Gastroesophageal sphincter (tissue), 3 donors: ENCODE measurements around the gene R3HCC1L.

ENCODE experiments used
- POLR2A ChIP-seq, 2 donors: fragments of 450-650 bp; IDR thresholded peaks; one replicate each; pipeline ENCODE4 v1.6.1; 2017; ENCODE audit warnings: antibody characterized with exemption in 2 of 2, mild to moderate bottlenecking in 2 of 2, moderate library complexity in 1 of 2
- POLR2AphosphoS5 ChIP-seq: sonication (generic); formaldehyde crosslinking; IDR thresholded peaks from one replicate; pipeline ENCODE4 v1.6.1; 2017; ENCODE audit warnings: antibody characterized with exemption
- TF ChIP-seq, protein P1 (sequence below), 4 experiments: fragments of 200-600 bp in 2 of 4; fragments of 450-650 bp in 2 of 4; sonication (generic) in 1 of 4; IDR thresholded peaks; one replicate each; pipeline ENCODE4 v1.5.1; 2017 to 2019; ENCODE audit warnings: antibody characterized with exemption in 4 of 4, mild to moderate bottlenecking in 2 of 4, moderate library complexity in 2 of 4

DNA sequence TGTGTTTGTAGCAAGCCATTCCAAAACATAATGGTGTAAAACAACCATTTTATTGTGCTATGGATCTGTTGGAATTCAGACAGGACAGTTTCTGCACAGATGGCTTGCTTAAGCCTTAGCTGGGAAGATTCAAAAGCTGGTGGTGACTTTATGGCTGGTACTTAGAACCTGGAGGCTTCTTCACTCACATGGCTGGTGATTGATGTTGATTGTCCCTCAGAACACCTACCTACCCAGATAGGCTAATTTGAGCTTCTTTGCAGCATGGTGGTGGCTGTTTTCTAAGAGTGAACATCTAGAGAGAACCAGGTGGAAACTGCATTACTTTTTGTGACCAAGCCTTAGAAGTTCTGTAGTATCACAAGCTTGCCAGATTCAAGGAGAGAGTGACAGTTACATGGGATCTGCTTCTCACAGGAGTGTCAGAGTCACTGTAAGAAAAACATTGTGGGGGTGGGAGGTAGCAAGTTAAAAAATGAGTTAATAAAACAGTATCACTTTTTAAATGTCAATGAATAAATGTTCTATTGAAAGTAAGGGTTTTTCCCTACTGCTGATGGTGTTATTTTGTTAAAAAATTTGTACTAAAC lies 7.1 kb downstream of the R3HCC1L start:
- TF ChIP-seq, protein P1, sequence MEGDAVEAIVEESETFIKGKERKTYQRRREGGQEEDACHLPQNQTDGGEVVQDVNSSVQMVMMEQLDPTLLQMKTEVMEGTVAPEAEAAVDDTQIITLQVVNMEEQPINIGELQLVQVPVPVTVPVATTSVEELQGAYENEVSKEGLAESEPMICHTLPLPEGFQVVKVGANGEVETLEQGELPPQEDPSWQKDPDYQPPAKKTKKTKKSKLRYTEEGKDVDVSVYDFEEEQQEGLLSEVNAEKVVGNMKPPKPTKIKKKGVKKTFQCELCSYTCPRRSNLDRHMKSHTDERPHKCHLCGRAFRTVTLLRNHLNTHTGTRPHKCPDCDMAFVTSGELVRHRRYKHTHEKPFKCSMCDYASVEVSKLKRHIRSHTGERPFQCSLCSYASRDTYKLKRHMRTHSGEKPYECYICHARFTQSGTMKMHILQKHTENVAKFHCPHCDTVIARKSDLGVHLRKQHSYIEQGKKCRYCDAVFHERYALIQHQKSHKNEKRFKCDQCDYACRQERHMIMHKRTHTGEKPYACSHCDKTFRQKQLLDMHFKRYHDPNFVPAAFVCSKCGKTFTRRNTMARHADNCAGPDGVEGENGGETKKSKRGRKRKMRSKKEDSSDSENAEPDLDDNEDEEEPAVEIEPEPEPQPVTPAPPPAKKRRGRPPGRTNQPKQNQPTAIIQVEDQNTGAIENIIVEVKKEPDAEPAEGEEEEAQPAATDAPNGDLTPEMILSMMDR (IDR thresholded peaks at IDR 0.05) = no peak
- TF ChIP-seq POLR2A (IDR thresholded peaks at IDR 0.05) = no peak
- no peak for TF ChIP-seq POLR2AphosphoS5
